NT2/D1 (cell line): ENCODE results near the gene PHYKPL.

ENCODE experiments used
- SUZ12 ChIP-seq: IDR thresholded peaks from 2 replicates; pipeline ENCODE4 v1.6.1; 2011; ENCODE audit not compliant: insufficient read length, insufficient read depth; ENCODE audit errors: extremely low read depth
- YY1 ChIP-seq: IDR thresholded peaks from 2 replicates; pipeline ENCODE4 v1.6.1; 2011; ENCODE audit not compliant: insufficient read length, insufficient read depth
- ZNF274 ChIP-seq: IDR thresholded peaks from 2 replicates; pipeline ENCODE4 v1.6.1; 2011; ENCODE audit warnings: mild to moderate bottlenecking, low read depth, low read length

- TF ChIP-seq YY1 (no peak), SUZ12 (no peak), ZNF274 (no peak)
These were observed 40.4 kb downstream of the PHYKPL start for GRCh38 chr5:178192244-178192643.
